Endometrial microvascular endothelial cells (primary cell): Measurements from ENCODE around the gene AK2. TPM values are rescaled to one million over a fixed set of nuclear protein-coding genes. Genes with fewer than 3 reads are reported as not detected.
"Not testable (repeated sequence)": the region's sequence is repeated elsewhere in the genome, so short reads cannot be mapped to it uniquely, and the experiment has no call there.

Experiments used
- in situ Hi-C: cut with HindIII; loops from 2 replicates; pipeline ENCODE4 v1.10.0; 2017; ENCODE audit warnings: low sequenced_read_pairs, low pct_unique_long_range_greater_than_20kb; ENCODE audit errors: inconsistent ontology term
- total RNA-seq: library from RNA; depleted of rRNA; stranded (reverse); fragments of >200 nt; gene quantifications from one replicate; pipeline ENCODE4 v1.2.3, GENCODE V29; 2015; ENCODE audit errors: inconsistent ontology term

Gene AK2
- total RNA-seq, 1 donor from 2014 or later: 160 TPM

GRCh38 chr1:33005838-33006421, 30.8 kb downstream of the AK2 start:
- in situ Hi-C loops: no loop called here

GRCh38 chr1:33005117-33005837, 31.4 kb downstream of the AK2 start:
- in situ Hi-C loops: no loop called here

GRCh38 chr1:33004613-33005012, 32.1 kb downstream of the AK2 start:
- in situ Hi-C loops: no loop called here

GRCh38 chr1:33003657-33004056, 33.0 kb downstream of the AK2 start:
- in situ Hi-C loops: no loop called here

GRCh38 chr1:33002006-33002405, 34.7 kb downstream of the AK2 start:
- in situ Hi-C loops: no loop called here

- in situ Hi-C loops: no loop called here
These were observed 35.4 kb downstream of the AK2 start for GRCh38 chr1:33001282-33001681.

GRCh38 chr1:33000427-33001026, 36.2 kb downstream of the AK2 start:
- in situ Hi-C loops: no loop called here

GRCh38 chr1:32998997-32999396, 37.7 kb downstream of the AK2 start:
- in situ Hi-C loops: no loop called here

- in situ Hi-C loops: no loop called here
These were observed 38.6 kb downstream of the AK2 start for GRCh38 chr1:32998064-32998463.

GRCh38 chr1:32997381-32997891, 39.2 kb downstream of the AK2 start:
- in situ Hi-C loops: no loop called here

- in situ Hi-C loops: not testable (repeated sequence)
These were observed 43.4 kb downstream of the AK2 start for GRCh38 chr1:32993324-32993636.

GRCh38 chr1:32992489-32993323, 44.0 kb downstream of the AK2 start:
- in situ Hi-C loops: no loop called here

GRCh38 chr1:32991819-32992488, 44.7 kb downstream of the AK2 start:
- in situ Hi-C loops: no loop called here

- in situ Hi-C loops: no loop called here
These were observed 45.3 kb downstream of the AK2 start for GRCh38 chr1:32991386-32991785.

- in situ Hi-C loops: no loop called here
These were observed 45.8 kb downstream of the AK2 start for GRCh38 chr1:32990887-32991286.

- in situ Hi-C loops: no loop called here
These were observed 47.3 kb downstream of the AK2 start for GRCh38 chr1:32989160-32990050.

- in situ Hi-C loops: no loop called here
These were observed 48.0 kb downstream of the AK2 start for GRCh38 chr1:32988665-32989064.

- in situ Hi-C loops: no loop called here
These were observed 51.5 kb downstream of the AK2 start for GRCh38 chr1:32985226-32985625.
